ENCODE measurements around the gene MAGED2. TPM values are rescaled to one million over a fixed set of nuclear protein-coding genes. Genes with fewer than 3 reads are reported as not detected.

The MAGED2 gene
- total and polyA plus RNA-seq, 2 experiments from 2014 or later = 509 to 612 TPM

- no peaks in the 10 kb centered on the region for H3K27me3 ChIP-seq
- H3K36me3 ChIP-seq (replicated peaks; ENCODE audit: insufficient read depth, low read depth) = no peaks in the 10 kb centered on the region
- no peaks in the 10 kb centered on the region for H3K9me2 ChIP-seq (replicated peaks; ENCODE audit: insufficient read depth)
- H3K79me2 ChIP-seq = no peaks in the 10 kb centered on the region
- H3K9me3 ChIP-seq (ENCODE audit: low read depth) = no peaks in the 10 kb centered on the region
- WGBS (ENCODE audit: low lambda C conversion rate, missing lambda C conversion rate) = 55% methylated on average over 5 of the region's 5 CpGs
- no peaks in the 10 kb centered on the region for H3K4me1 ChIP-seq (ENCODE audit: insufficient read depth)
- H4K20me1 ChIP-seq (ENCODE audit: insufficient read depth, poor library complexity, severe bottlenecking) = peaks cover 7% of the 10 kb centered on the region
- H2AFZ ChIP-seq = no peak overlapping the region
- H3K27ac ChIP-seq = no peak overlapping the region
- no peak for DNase-seq (ENCODE audit: low spot score)
- no peak overlapping the region for H3K4me2 ChIP-seq
- TF ChIP-seq EZH2phosphoT487 (IDR thresholded peaks at IDR 0.05; ENCODE audit: low read depth, severe bottlenecking, unreplicated experiment) = no peak
- no peak for TF ChIP-seq CTCF (IDR thresholded peaks at IDR 0.05; ENCODE audit: poor library complexity)
- TF ChIP-seq EZH2 (IDR thresholded peaks at IDR 0.05; ENCODE audit: borderline replicate concordance) = no peak
- no peak overlapping the region for H3K4me3 ChIP-seq
Measured at GRCh38 chrX:54818221-54818620, 10.7 kb downstream of the MAGED2 start.

- Histone ChIP-seq H3K27ac (no peak overlapping the region), H3K9me2 (replicated peaks; ENCODE audit: insufficient read depth) (no peaks in the 10 kb centered on the region), H3K27me3 (no peaks in the 10 kb centered on the region), H2AFZ (no peak overlapping the region), H4K20me1 (ENCODE audit: insufficient read depth, poor library complexity, severe bottlenecking) (peaks cover 7% of the 10 kb centered on the region), H3K4me1 (ENCODE audit: insufficient read depth) (no peaks in the 10 kb centered on the region), H3K4me3 (no peak overlapping the region), H3K36me3 (replicated peaks; ENCODE audit: insufficient read depth, low read depth) (no peaks in the 10 kb centered on the region), H3K9me3 (ENCODE audit: low read depth) (no peaks in the 10 kb centered on the region), H3K79me2 (no peaks in the 10 kb centered on the region), H3K4me2 (no peak overlapping the region)
- no peak for DNase-seq (ENCODE audit: low spot score)
- TF ChIP-seq EZH2phosphoT487 (IDR thresholded peaks at IDR 0.05; ENCODE audit: low read depth, severe bottlenecking, unreplicated experiment) (no peak), EZH2 (IDR thresholded peaks at IDR 0.05; ENCODE audit: borderline replicate concordance) (no peak), CTCF (IDR thresholded peaks at IDR 0.05; ENCODE audit: poor library complexity) (no peak)
- WGBS (ENCODE audit: low lambda C conversion rate, missing lambda C conversion rate) = 68% methylated on average over 8 of the region's 8 CpGs
Measured at GRCh38 chrX:54819201-54819600, 11.7 kb downstream of the MAGED2 start.

GRCh38 chrX:54820737-54821136, 13.2 kb downstream of the MAGED2 start:
- Histone ChIP-seq H3K9me2 (replicated peaks; ENCODE audit: insufficient read depth) (no peaks in the 10 kb centered on the region), H3K9me3 (ENCODE audit: low read depth) (no peaks in the 10 kb centered on the region), H3K36me3 (replicated peaks; ENCODE audit: insufficient read depth, low read depth) (no peaks in the 10 kb centered on the region), H4K20me1 (ENCODE audit: insufficient read depth, poor library complexity, severe bottlenecking) (no peaks in the 10 kb centered on the region), H3K27me3 (no peaks in the 10 kb centered on the region), H3K4me2 (no peak overlapping the region), H3K79me2 (no peaks in the 10 kb centered on the region), H3K27ac (no peak overlapping the region), H2AFZ (no peak overlapping the region), H3K4me3 (no peak overlapping the region), H3K4me1 (ENCODE audit: insufficient read depth) (no peaks in the 10 kb centered on the region)
- WGBS (ENCODE audit: low lambda C conversion rate, missing lambda C conversion rate) = 72% methylated on average over 7 of the region's 7 CpGs
- no peak for DNase-seq (ENCODE audit: low spot score)
- TF ChIP-seq EZH2phosphoT487 (IDR thresholded peaks at IDR 0.05; ENCODE audit: low read depth, severe bottlenecking, unreplicated experiment) (no peak), CTCF (IDR thresholded peaks at IDR 0.05; ENCODE audit: poor library complexity) (no peak)

GRCh38 chrX:54821310-54821709, 13.8 kb downstream of the MAGED2 start:
- no peak overlapping the region for H3K4me2 ChIP-seq
- 70% methylated on average over 2 of the region's 2 CpGs for WGBS (ENCODE audit: low lambda C conversion rate, missing lambda C conversion rate)
- H3K9me2 ChIP-seq (replicated peaks; ENCODE audit: insufficient read depth) = no peaks in the 10 kb centered on the region
- no peaks in the 10 kb centered on the region for H3K4me1 ChIP-seq (ENCODE audit: insufficient read depth)
- no peaks in the 10 kb centered on the region for H3K9me3 ChIP-seq (ENCODE audit: low read depth)
- no peaks in the 10 kb centered on the region for H3K79me2 ChIP-seq
- no peaks in the 10 kb centered on the region for H3K36me3 ChIP-seq (replicated peaks; ENCODE audit: insufficient read depth, low read depth)
- no peak overlapping the region for H3K4me3 ChIP-seq
- DNase-seq (ENCODE audit: low spot score) = no peak
- no peaks in the 10 kb centered on the region for H3K27me3 ChIP-seq
- TF ChIP-seq CTCF (IDR thresholded peaks at IDR 0.05; ENCODE audit: poor library complexity) = no peak
- TF ChIP-seq EZH2 (IDR thresholded peaks at IDR 0.05; ENCODE audit: borderline replicate concordance) = no peak
- TF ChIP-seq EZH2phosphoT487 (IDR thresholded peaks at IDR 0.05; ENCODE audit: low read depth, severe bottlenecking, unreplicated experiment) = no peak
- no peak overlapping the region for H3K27ac ChIP-seq
- H4K20me1 ChIP-seq (ENCODE audit: insufficient read depth, poor library complexity, severe bottlenecking) = no peaks in the 10 kb centered on the region
- no peak overlapping the region for H2AFZ ChIP-seq

Measured in hepatocyte (in vitro differentiated cells).